Esophagus squamous epithelium (tissue), 4 donors: ENCODE results near the gene ST6GALNAC3.

ENCODE experiments used
- CTCF ChIP-seq, 6 experiments: fragments of 450-650 bp in 4 of 6; fragments of 200-600 bp in 2 of 6; sonication (generic) in 2 of 6; IDR thresholded peaks; one replicate each; pipeline ENCODE4 v1.5.1; 2016 to 2019; ENCODE audit warnings: antibody characterized with exemption in 6 of 6, mild to moderate bottlenecking in 4 of 6, moderate library complexity in 4 of 6
- POLR2A ChIP-seq, 4 donors: fragments of 450-650 bp; IDR thresholded peaks; one replicate each; pipeline ENCODE4 v1.6.1; 2017; ENCODE audit warnings: antibody characterized with exemption in 4 of 4, mild to moderate bottlenecking in 4 of 4, moderate library complexity in 3 of 4

DNA sequence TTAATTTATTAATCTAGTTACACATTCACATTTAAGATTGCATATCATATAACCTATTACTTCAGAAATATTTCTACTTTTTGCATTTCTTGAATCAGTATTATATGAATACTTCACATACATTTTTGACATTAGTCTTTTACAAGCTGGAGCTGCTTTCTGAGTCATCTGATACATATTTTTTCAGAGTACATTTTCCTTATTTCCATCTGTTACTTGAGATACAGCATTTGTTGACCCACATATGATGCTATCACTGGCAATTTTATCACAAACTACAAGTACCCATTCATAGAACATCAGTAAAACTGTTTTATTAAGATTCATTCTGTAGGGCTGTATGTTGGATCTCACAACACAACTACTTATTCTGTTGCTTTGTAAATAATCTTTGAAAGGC, 425.6 kb downstream of the ST6GALNAC3 start:
- no peak for TF ChIP-seq POLR2A (IDR thresholded peaks at IDR 0.05)
- no peak for TF ChIP-seq CTCF (IDR thresholded peaks at IDR 0.05)
